PC-9 (cell line): ENCODE measurements around the gene NGEF. TPM values are rescaled to one million over a fixed set of nuclear protein-coding genes. Genes with fewer than 3 reads are reported as not detected.

Experiments
- BruUV-seq: library from RNA; stranded (reverse); fragments of 400-500 nt; replicated peaks from 2 replicates; lab custom pipeline; 2021; lab: Mats Ljungman, UMichigan
- CTCF ChIA-PET: fragments of 300-600 bp; sonication (Branson Sonifier 250); formaldehyde crosslinking; loops from one replicate; lab custom pipeline; 2022; ENCODE audit warnings: antibody characterized with exemption; lab: Charles Lee
- POLR2A ChIA-PET: fragments of 300-600 bp; sonication (Branson Sonifier 250); formaldehyde crosslinking; loops from one replicate; lab custom pipeline; 2022; ENCODE audit warnings: antibody characterized with exemption; ENCODE audit not compliant: unreplicated experiment; lab: Charles Lee
- DNase-seq, 2 experiments: peaks; one replicate each; pipeline versions ENCODE4 v3.0.0 to v3.0.0-alpha.2; 2015 to 2022; ENCODE audit warnings: mixed read lengths in 1 of 2
- H2AFZ ChIP-seq: fragments of 200-600 bp; sonication (generic); 2 replicates; pipeline ENCODE4 v1.8.1; 2017; ENCODE audit warnings: antibody characterized with exemption
- H3F3A ChIP-seq: fragments of 200-600 bp; sonication (generic); 2 replicates; pipeline ENCODE4 v1.8.1; 2017; ENCODE audit warnings: antibody characterized with exemption, mild to moderate bottlenecking, low read depth; ENCODE audit not compliant: insufficient read depth
- H3K27ac ChIP-seq: fragments of 200-600 bp; sonication (generic); 2 replicates; pipeline ENCODE4 v1.6.1; 2016; ENCODE audit warnings: mixed run types
- H3K27me3 ChIP-seq: fragments of 200-600 bp; sonication (generic); 2 replicates; pipeline ENCODE4 v1.6.1; 2016; ENCODE audit warnings: low read depth, mixed run types; ENCODE audit not compliant: insufficient read depth
- H3K36me3 ChIP-seq: fragments of 200-600 bp; sonication (generic); 2 replicates; pipeline ENCODE4 v1.6.1; 2016; ENCODE audit warnings: low read depth, mixed run types
- H3K4me1 ChIP-seq: fragments of 200-600 bp; sonication (generic); replicated peaks from 2 replicates; pipeline ENCODE4 v1.6.1; 2016; ENCODE audit warnings: mixed run types; ENCODE audit not compliant: insufficient read depth
- H3K4me2 ChIP-seq: fragments of 200-600 bp; sonication (generic); 2 replicates; pipeline ENCODE4 v1.6.1; 2017; ENCODE audit warnings: mixed run types
- H3K4me3 ChIP-seq: fragments of 200-600 bp; sonication (generic); 2 replicates; pipeline ENCODE4 v1.6.1; 2016; ENCODE audit warnings: mixed run types
- H3K79me2 ChIP-seq: fragments of 200-600 bp; sonication (generic); 2 replicates; pipeline ENCODE4 v1.6.1; 2017; ENCODE audit warnings: low read depth, mixed run types
- H3K9me2 ChIP-seq: fragments of 200-600 bp; sonication (generic); 2 replicates; pipeline ENCODE4 v1.8.1; 2017; ENCODE audit warnings: mild to moderate bottlenecking; ENCODE audit not compliant: insufficient read depth
- H3K9me3 ChIP-seq: fragments of 200-600 bp; sonication (generic); 2 replicates; pipeline ENCODE4 v1.8.1; 2016; ENCODE audit warnings: low read depth; ENCODE audit not compliant: insufficient read depth
- H4K20me1 ChIP-seq: fragments of 200-600 bp; sonication (generic); 2 replicates; pipeline ENCODE4 v1.8.1; 2017; ENCODE audit not compliant: insufficient read depth
- EZH2 ChIP-seq: fragments of 200-600 bp; sonication (generic); IDR thresholded peaks from 2 replicates; pipeline ENCODE4 v1.8.0; 2017; ENCODE audit warnings: antibody characterized with exemption, low read depth
- intact Hi-C: fragments of 100-400 bp; cut with micrococcal nuclease; formaldehyde crosslinking; loops from one replicate; pipeline ENCODE4 v1.10.0; 2022; ENCODE audit not compliant: unreplicated experiment
- total RNA-seq: library from RNA; stranded (reverse); gene quantifications from 2 replicates; pipeline ENCODE4 v1.2.3, GENCODE V29; 2021
- TF ChIP-seq, protein P1 (sequence below): fragments of 200-600 bp; sonication (generic); conservative IDR thresholded peaks from 2 replicates; pipeline ENCODE4 v1.6.1; 2017; ENCODE audit warnings: mixed run types, antibody characterized with exemption, mild to moderate bottlenecking, moderate library complexity

The NGEF gene
- total RNA-seq, 1 experiment from 2014 or later: 55.3 TPM

DNA sequence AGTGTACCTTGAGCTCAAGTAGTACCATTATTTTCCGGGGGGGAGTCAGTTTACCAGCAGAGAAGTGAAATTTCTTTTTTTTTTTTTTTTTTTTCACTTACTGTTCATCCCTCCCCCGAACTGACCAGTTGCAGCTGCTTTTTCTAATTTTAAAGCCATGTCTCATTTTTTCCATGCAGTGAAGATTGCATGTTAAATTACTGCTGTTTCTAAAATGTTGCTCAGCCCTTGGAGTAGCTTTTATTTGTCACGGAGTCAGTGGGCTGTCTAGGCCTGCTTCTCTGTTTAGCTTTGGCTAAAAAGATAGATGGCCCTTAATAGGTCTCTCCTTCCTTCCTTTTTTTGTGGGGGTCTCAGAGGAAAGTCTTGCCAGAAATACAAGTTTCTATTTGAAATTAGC is 70.2 kb downstream of the NGEF start:
- Histone ChIP-seq H3K4me3 (no peak overlapping the region), H3K9me2 (no peaks in the 10 kb centered on the region), H3K27ac (no peak overlapping the region), H3K9me3 (0 out of 2 replicates have a peak, but pooled peaks cover 7% of the 10 kb centered on the region), H2AFZ (no peak overlapping the region), H3K4me1 (peaks cover under 1% of the 10 kb centered on the region; the same call in 1 of the 2 replicates), H3K4me2 (no peak overlapping the region), H3K27me3 (no peaks in the 10 kb centered on the region), H3K36me3 (no peaks in the 10 kb centered on the region), H3K79me2 (no peaks in the 10 kb centered on the region), H3F3A (peaks cover 3% of the 10 kb centered on the region; the same call in 1 of the 2 replicates), H4K20me1 (no peaks in the 10 kb centered on the region)
- DNase-seq: no peak
- ChIA-PET POLR2A (no interaction called here), CTCF (no interaction called here)
- intact Hi-C loops: no loop called here
- no peak for TF ChIP-seq EZH2
- TF ChIP-seq, protein P1, sequence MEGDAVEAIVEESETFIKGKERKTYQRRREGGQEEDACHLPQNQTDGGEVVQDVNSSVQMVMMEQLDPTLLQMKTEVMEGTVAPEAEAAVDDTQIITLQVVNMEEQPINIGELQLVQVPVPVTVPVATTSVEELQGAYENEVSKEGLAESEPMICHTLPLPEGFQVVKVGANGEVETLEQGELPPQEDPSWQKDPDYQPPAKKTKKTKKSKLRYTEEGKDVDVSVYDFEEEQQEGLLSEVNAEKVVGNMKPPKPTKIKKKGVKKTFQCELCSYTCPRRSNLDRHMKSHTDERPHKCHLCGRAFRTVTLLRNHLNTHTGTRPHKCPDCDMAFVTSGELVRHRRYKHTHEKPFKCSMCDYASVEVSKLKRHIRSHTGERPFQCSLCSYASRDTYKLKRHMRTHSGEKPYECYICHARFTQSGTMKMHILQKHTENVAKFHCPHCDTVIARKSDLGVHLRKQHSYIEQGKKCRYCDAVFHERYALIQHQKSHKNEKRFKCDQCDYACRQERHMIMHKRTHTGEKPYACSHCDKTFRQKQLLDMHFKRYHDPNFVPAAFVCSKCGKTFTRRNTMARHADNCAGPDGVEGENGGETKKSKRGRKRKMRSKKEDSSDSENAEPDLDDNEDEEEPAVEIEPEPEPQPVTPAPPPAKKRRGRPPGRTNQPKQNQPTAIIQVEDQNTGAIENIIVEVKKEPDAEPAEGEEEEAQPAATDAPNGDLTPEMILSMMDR: no peak
- BruUV-seq: no TSS peak

DNA sequence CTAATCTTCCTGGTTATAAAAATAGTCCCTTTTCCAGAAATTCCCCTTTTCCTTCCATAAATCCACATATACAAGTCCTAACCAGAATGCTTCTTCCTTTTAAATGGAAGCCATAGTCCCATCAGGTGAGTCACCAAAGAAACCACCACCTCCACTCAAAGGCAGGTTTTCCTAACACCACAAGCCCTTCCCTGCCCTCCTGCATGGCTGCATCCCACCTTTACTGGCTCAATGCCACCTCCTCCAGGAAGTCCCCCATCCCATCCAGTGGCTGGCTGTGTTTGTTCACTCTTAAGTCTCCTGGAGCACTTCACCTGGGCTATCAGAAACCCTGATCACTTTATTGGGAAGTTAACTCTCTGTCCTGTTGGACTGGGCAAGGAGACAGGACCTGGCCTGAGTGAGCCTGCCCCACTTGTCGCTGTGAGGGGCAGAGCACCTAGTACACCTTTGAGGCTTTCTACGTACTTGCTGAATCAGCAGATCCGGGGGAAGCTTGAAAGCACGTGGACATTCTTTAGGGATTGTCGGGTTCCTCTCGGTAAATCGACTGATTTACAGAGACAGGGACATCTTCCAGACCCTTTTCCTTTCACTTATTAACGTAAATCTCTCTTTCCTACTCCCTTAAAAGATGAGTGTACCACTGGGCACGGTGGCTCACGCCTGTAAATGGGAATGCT is 71.0 kb downstream of the NGEF start:
- CTCF ChIA-PET: no interaction called here

DNA sequence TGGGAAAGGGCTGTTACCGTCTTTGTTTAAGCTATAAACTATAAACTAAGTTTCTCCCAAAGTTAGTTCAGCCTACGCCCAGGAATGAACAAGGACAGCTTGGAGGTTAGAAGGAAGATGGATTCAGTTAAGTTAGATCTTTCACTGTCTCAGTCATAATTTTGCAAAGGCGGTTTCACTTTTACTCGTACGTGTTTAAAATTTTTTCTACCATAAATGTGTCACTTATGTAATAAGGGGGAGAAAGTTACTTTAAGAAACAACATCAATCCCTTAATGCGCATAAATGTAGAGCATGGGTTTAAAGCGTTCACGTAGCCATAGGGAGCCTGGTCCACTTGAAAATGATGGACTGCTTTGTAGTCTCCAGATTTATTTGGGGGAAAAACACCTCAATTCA is 71.7 kb downstream of the NGEF start:
- Histone ChIP-seq H2AFZ (no peak overlapping the region), H3K27me3 (no peaks in the 10 kb centered on the region), H4K20me1 (no peaks in the 10 kb centered on the region), H3K4me2 (no peak overlapping the region), H3K79me2 (no peaks in the 10 kb centered on the region), H3K36me3 (no peaks in the 10 kb centered on the region), H3K27ac (no peak overlapping the region), H3K9me3 (0 out of 2 replicates have a peak, but pooled peaks cover 7% of the 10 kb centered on the region), H3K4me1 (peaks cover 10% of the 10 kb centered on the region), H3K4me3 (no peak overlapping the region), H3K9me2 (no peaks in the 10 kb centered on the region), H3F3A (peaks cover 8% of the 10 kb centered on the region; the same call in 1 of the 2 replicates)
- BruUV-seq: no TSS peak
- ChIA-PET POLR2A (no interaction called here), CTCF (no interaction called here)
- intact Hi-C loops: no loop called here
- TF ChIP-seq, protein P1: no peak
- TF ChIP-seq EZH2: no peak
- no peak for DNase-seq

More for the DNA sequence above, 71.0 kb downstream of the NGEF start:
- Histone ChIP-seq H3K27ac (no peak overlapping the region), H3K4me1 (peaks cover 8% of the 10 kb centered on the region), H4K20me1 (no peaks in the 10 kb centered on the region), H3K36me3 (no peaks in the 10 kb centered on the region), H2AFZ (no peak overlapping the region), H3K79me2 (no peaks in the 10 kb centered on the region), H3K9me2 (no peaks in the 10 kb centered on the region), H3K27me3 (no peaks in the 10 kb centered on the region), H3K9me3 (0 out of 2 replicates have a peak, but pooled peaks cover 7% of the 10 kb centered on the region), H3K4me3 (no peak overlapping the region), H3K4me2 (no peak overlapping the region), H3F3A (peaks cover 8% of the 10 kb centered on the region; the same call in 1 of the 2 replicates)
- no TSS peak for BruUV-seq
- no peak for DNase-seq
- no peak for TF ChIP-seq EZH2
- TF ChIP-seq, protein P1: no peak
- intact Hi-C loops: no loop called here
- POLR2A ChIA-PET: no interaction called here
